ENCODE data around the gene GUSB.

DNA sequence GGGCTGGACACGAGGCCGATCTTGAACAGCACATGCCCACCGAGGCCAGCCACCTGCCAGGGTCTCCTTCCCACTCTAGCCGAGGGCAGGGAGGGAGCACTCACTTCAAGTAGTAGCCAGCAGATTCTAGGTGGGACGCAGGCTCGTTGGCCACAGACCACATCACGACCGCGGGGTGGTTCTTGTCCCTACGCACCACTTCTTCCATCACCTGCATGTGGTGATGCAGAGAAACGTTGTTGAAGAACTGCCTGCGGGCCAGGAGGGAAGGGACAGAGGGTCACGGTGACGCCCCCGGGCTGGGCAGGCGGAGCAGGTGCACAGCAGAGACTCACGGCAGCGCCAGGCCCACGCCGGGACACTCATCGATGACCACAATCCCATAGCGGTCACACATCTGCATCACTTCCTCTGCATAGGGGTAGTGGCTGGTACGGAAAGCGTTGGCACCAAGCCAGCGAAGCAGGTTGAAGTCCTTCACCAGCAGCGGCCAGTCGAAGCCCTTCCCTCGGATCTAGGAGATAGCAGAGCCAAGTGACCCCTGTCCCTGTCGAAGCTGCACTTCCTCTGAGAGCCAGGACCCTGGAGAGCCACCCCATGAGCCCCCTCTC is 7.7 kb downstream of the GUSB start:
- TF ChIP-seq, protein P1, sequence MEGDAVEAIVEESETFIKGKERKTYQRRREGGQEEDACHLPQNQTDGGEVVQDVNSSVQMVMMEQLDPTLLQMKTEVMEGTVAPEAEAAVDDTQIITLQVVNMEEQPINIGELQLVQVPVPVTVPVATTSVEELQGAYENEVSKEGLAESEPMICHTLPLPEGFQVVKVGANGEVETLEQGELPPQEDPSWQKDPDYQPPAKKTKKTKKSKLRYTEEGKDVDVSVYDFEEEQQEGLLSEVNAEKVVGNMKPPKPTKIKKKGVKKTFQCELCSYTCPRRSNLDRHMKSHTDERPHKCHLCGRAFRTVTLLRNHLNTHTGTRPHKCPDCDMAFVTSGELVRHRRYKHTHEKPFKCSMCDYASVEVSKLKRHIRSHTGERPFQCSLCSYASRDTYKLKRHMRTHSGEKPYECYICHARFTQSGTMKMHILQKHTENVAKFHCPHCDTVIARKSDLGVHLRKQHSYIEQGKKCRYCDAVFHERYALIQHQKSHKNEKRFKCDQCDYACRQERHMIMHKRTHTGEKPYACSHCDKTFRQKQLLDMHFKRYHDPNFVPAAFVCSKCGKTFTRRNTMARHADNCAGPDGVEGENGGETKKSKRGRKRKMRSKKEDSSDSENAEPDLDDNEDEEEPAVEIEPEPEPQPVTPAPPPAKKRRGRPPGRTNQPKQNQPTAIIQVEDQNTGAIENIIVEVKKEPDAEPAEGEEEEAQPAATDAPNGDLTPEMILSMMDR (IDR thresholded peaks at IDR 0.05; ENCODE audit: low read length): no peak
- TF ChIP-seq EZH2 (optimal IDR thresholded peaks at IDR 0.05; ENCODE audit: low read depth, low read length): no peak
- TF ChIP-seq EZH2phosphoT487 (IDR thresholded peaks at IDR 0.05; ENCODE audit: low read length): no peak
